IMR-90 (cell line): ENCODE measurements around the gene SF3A2. TPM values are rescaled to one million over a fixed set of nuclear protein-coding genes. Genes with fewer than 3 reads are reported as not detected.

Experiments
- ATAC-seq: fragments of 200-7000 bp; cut with Tn5 transposase; 2 replicates; pipeline ENCODE4 v1.9.1; 2020; ENCODE audit warnings: low read depth, mild to moderate bottlenecking, moderate library complexity
- BruUV-seq: library from RNA; stranded (reverse); fragments of 400-500 nt; replicated peaks from 2 replicates; lab custom pipeline; 2021; lab: Mats Ljungman, UMichigan
- CTCF ChIA-PET: fragments of 300-600 bp; formaldehyde crosslinking; extraction: SDS; loops from one replicate; lab custom pipeline; 2021; ENCODE audit warnings: antibody characterized with exemption; lab: Yijun Ruan, JAX
- POLR2A ChIA-PET: fragments of 300-600 bp; sonication (Branson Sonifier 250); formaldehyde crosslinking; loops from one replicate; lab custom pipeline; 2022; ENCODE audit warnings: antibody characterized with exemption; ENCODE audit not compliant: unreplicated experiment; lab: Charles Lee
- DNase-seq: peaks from one replicate; pipeline ENCODE4 v3.0.0; 2013
- H2AFZ ChIP-seq: replicated peaks from 2 replicates; pipeline ENCODE3; 2013; ENCODE audit warnings: low read length, mild to moderate bottlenecking; ENCODE audit not compliant: poor library complexity
- H2AK5ac ChIP-seq: 2 replicates; pipeline ENCODE4 v1.6.1; 2013; ENCODE audit warnings: low read depth, low read length, inconsistent platforms
- H2AK9ac ChIP-seq: replicated peaks from 2 replicates; pipeline ENCODE3; 2013; ENCODE audit warnings: mild to moderate bottlenecking, low read depth, low read length, moderate library complexity; ENCODE audit not compliant: poor library complexity
- H2BK120ac ChIP-seq: 2 replicates; pipeline ENCODE4 v1.6.1; 2013; ENCODE audit warnings: low read depth, low read length, inconsistent platforms
- H2BK15ac ChIP-seq: 3 replicates; pipeline ENCODE4 v1.6.1; 2013; ENCODE audit warnings: low read depth, low read length, inconsistent platforms
- H2BK20ac ChIP-seq: 2 replicates; pipeline ENCODE4 v1.6.1; 2013; ENCODE audit warnings: low read depth, mild to moderate bottlenecking, inconsistent platforms, low read length, moderate library complexity
- H2BK5ac ChIP-seq: 2 replicates; pipeline ENCODE4 v1.6.1; 2013; ENCODE audit warnings: mild to moderate bottlenecking, low read depth, low read length, inconsistent platforms; ENCODE audit not compliant: poor library complexity, severe bottlenecking
- H3K14ac ChIP-seq: replicated peaks from 2 replicates; pipeline ENCODE4 v1.6.1; 2013; ENCODE audit warnings: low read depth, low read length, inconsistent platforms
- H3K18ac ChIP-seq: 2 replicates; pipeline ENCODE4 v1.6.1; 2013; ENCODE audit warnings: low read depth, low read length, control low read depth
- H3K23ac ChIP-seq: 2 replicates; pipeline ENCODE4 v1.6.1; 2013; ENCODE audit warnings: low read depth, low read length, inconsistent platforms
- H3K27ac ChIP-seq: 2 replicates; pipeline ENCODE4 v1.5.1; 2013; ENCODE audit warnings: mild to moderate bottlenecking, control low read depth, low read length; ENCODE audit not compliant: insufficient read depth
- H3K27me3 ChIP-seq: 2 replicates; pipeline ENCODE4 v1.6.1; 2013; ENCODE audit warnings: low read length; ENCODE audit not compliant: control insufficient read depth, insufficient read depth
- H3K36me3 ChIP-seq: 2 replicates; pipeline ENCODE4 v1.6.1; 2013; ENCODE audit warnings: low read length, mixed read lengths; ENCODE audit not compliant: control insufficient read depth, insufficient read depth
- H3K4ac ChIP-seq: 2 replicates; pipeline ENCODE4 v1.6.1; 2013; ENCODE audit warnings: low read depth, low read length, inconsistent platforms
- H3K4me1 ChIP-seq: 2 replicates; pipeline ENCODE4 v1.6.1; 2013; ENCODE audit warnings: low read length, mixed read lengths; ENCODE audit not compliant: control insufficient read depth, insufficient read depth
- H3K4me2 ChIP-seq: 2 replicates; pipeline ENCODE4 v1.6.1; 2013; ENCODE audit warnings: low read depth, mild to moderate bottlenecking, control low read depth, low read length, moderate library complexity
- H3K4me3 ChIP-seq: 2 replicates; pipeline ENCODE4 v1.5.1; 2013; ENCODE audit warnings: low read depth, mild to moderate bottlenecking, control low read depth, low read length, moderate library complexity; ENCODE audit not compliant: insufficient read depth
- H3K56ac ChIP-seq: 2 replicates; pipeline ENCODE4 v1.6.1; 2013; ENCODE audit warnings: low read length, inconsistent platforms; ENCODE audit not compliant: insufficient read depth; ENCODE audit errors: extremely low read depth
- H3K79me1 ChIP-seq, 2 experiments: 2 replicates each; pipeline ENCODE4 v1.6.1; 2013; ENCODE audit warnings: low read length in 2 of 2, inconsistent platforms in 1 of 2, low read depth in 1 of 2
- H3K9ac ChIP-seq: 2 replicates; pipeline ENCODE4 v1.6.1; 2013; ENCODE audit warnings: low read depth, low read length, control low read depth
- H3K9me1 ChIP-seq: 2 replicates; pipeline ENCODE4 v1.6.1; 2013; ENCODE audit warnings: low read length, inconsistent platforms; ENCODE audit not compliant: insufficient read depth
- H3K9me3 ChIP-seq: 2 replicates; pipeline ENCODE4 v1.6.1; 2013; ENCODE audit warnings: low read length; ENCODE audit not compliant: control insufficient read depth, insufficient read depth
- H4K20me1 ChIP-seq: 2 replicates; pipeline ENCODE4 v1.6.1; 2013; ENCODE audit warnings: low read length, inconsistent platforms; ENCODE audit not compliant: insufficient read depth
- H4K5ac ChIP-seq: 2 replicates; pipeline ENCODE4 v1.6.1; 2013; ENCODE audit warnings: mild to moderate bottlenecking, low read depth, low read length, control low read depth
- H4K8ac ChIP-seq, 2 experiments: 2 replicates each; pipeline ENCODE4 v1.6.1; 2013; ENCODE audit warnings: low read depth in 2 of 2, low read length in 2 of 2, control low read depth in 1 of 2, inconsistent platforms in 1 of 2
- H4K91ac ChIP-seq: 2 replicates; pipeline ENCODE4 v1.6.1; 2013; ENCODE audit warnings: low read depth, low read length, inconsistent platforms; ENCODE audit not compliant: insufficient read depth
- BHLHE40 ChIP-seq: fragments of 150-350 bp; IDR thresholded peaks from 2 replicates; pipeline ENCODE4 v1.6.1; 2016; ENCODE audit warnings: mild to moderate bottlenecking, low read depth, low read length
- CEBPB ChIP-seq: IDR thresholded peaks from 2 replicates; pipeline ENCODE4 v1.6.1; 2012; ENCODE audit warnings: low read depth, low read length, improper control_type of control experiment
- CHD1 ChIP-seq: IDR thresholded peaks from 2 replicates; pipeline ENCODE4 v1.6.1; 2012; ENCODE audit warnings: low read depth, low read length, improper control_type of control experiment
- ELK1 ChIP-seq: fragments of 150-350 bp; IDR thresholded peaks from 2 replicates; pipeline ENCODE4 v1.6.1; 2016; ENCODE audit warnings: low read depth, mild to moderate bottlenecking, low read length, moderate library complexity, borderline replicate concordance
- FOS ChIP-seq: fragments of 150-350 bp; IDR thresholded peaks from 2 replicates; pipeline ENCODE4 v1.6.1; 2016; ENCODE audit warnings: low read depth, low read length
- MAFK ChIP-seq: IDR thresholded peaks from 2 replicates; pipeline ENCODE4 v1.6.1; 2012; ENCODE audit warnings: low read depth, low read length, improper control_type of control experiment
- MXI1 ChIP-seq: IDR thresholded peaks from 2 replicates; pipeline ENCODE4 v1.6.1; 2012; ENCODE audit warnings: low read depth, mild to moderate bottlenecking, low read length, moderate library complexity, borderline replicate concordance
- NFE2L2 ChIP-seq: fragments of 150-350 bp; IDR thresholded peaks from 2 replicates; pipeline ENCODE4 v1.6.1; 2016; ENCODE audit warnings: low read depth, mild to moderate bottlenecking, low read length
- RAD21 ChIP-seq: IDR thresholded peaks from 2 replicates; pipeline ENCODE4 v1.6.1; 2012; ENCODE audit warnings: low read length, improper control_type of control experiment
- WGBS, 2 experiments: methylation state at CpG; one replicate each; pipeline versions ENCODE4 v1.1.5 to v1.1.7; 2013; ENCODE audit warnings: missing lambda C conversion rate in 2 of 2; ENCODE audit not compliant: insufficient read length in 1 of 2; ENCODE audit errors: extremely low coverage in 2 of 2; 5-methylcytosine and 5-hydroxymethylcytosine counted together
- dilution Hi-C: fragments of 300-500 bp; cut with HindIII; formaldehyde crosslinking; loops from one replicate; pipeline ENCODE4 v1.14.3; 2018; ENCODE audit warnings: low sequenced_read_pairs; ENCODE audit not compliant: unreplicated experiment
- in situ Hi-C: fragments of 300-500 bp; cut with MboI; formaldehyde crosslinking; loops from 3 replicates; pipeline ENCODE4 v1.14.3; 2019; ENCODE audit warnings: low sequenced_read_pairs, inconsistent platforms, mixed read lengths
- intact Hi-C: fragments of 100-400 bp; cut with micrococcal nuclease; formaldehyde crosslinking; loops from 2 replicates; pipeline ENCODE4 v1.10.0; 2022
- polyA plus RNA-seq, 3 experiments: library from polyadenylated mRNA; depleted of rRNA; stranded (reverse); fragments of >200 nt; gene quantifications; 2 replicates each; pipeline ENCODE4 v1.2.3, GENCODE V29; 2012; ENCODE audit warnings: low replicate concordance in 1 of 3
- total RNA-seq: library from RNA; depleted of rRNA; stranded (reverse); fragments of >200 nt; gene quantifications from 2 replicates; pipeline ENCODE4 v1.2.3, GENCODE V29; 2012
- TF ChIP-seq, protein P1 (sequence below): fragments of 150-350 bp; IDR thresholded peaks from 2 replicates; pipeline ENCODE4 v1.6.1; 2017; ENCODE audit warnings: mild to moderate bottlenecking, antibody characterized with exemption, low read length, low read depth

Gene SF3A2
- total and polyA plus RNA-seq, 2 of the 4 experiments (the other 2 are of a cell fraction), result 4.8 to 34.5 TPM

DNA sequence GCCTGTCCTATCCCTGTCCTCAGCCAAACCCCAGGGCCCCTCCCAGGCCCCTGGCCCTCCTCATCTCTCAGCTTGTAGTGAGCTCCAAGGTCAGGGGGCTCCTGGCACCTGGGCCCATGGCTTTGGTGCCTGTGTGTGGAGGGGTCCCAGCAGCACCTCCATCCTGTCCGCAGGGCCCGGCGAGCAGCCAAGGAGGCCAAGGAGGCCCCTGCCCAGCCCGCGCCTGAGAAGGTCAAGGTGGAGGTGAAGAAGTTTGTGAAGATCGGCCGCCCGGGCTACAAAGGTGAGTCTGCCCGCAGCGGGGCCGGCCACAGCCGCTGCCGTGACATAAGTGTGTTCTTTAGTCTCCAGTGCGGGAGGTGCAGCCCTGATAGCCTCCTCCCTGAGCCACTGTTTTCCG is 8.6 kb downstream of the SF3A2 start:
- Histone ChIP-seq H4K8ac (no peak overlapping the region), H3K23ac (no peak overlapping the region), H2AK9ac (no peak overlapping the region), H3K36me3 (peaks cover 57% of the 10 kb centered on the region), H2AFZ (no peak overlapping the region), H3K18ac (no peak overlapping the region), H3K14ac (no peak overlapping the region), H2BK15ac (no peak overlapping the region), H2BK5ac (no peak overlapping the region), H4K20me1 (peaks cover 82% of the 10 kb centered on the region), H4K91ac (no peak overlapping the region), H3K4me2 (no peak overlapping the region), H3K4me3 (no peak overlapping the region), H3K9me1 (peaks cover 6% of the 10 kb centered on the region), H3K4ac (no peak overlapping the region), H3K27me3 (peaks cover 3% of the 10 kb centered on the region; the same call in 1 of the 2 replicates), H2BK20ac (no peak overlapping the region), H3K79me1 (peaks cover 4 to 46% of the 10 kb centered on the region in 2 experiments; a peak in 2 of 4 replicates), H4K5ac (no peak overlapping the region), H3K9me3 (no peaks in the 10 kb centered on the region), H3K56ac (no peak overlapping the region), H3K27ac (no peak overlapping the region), H2BK120ac (no peak overlapping the region), H2AK5ac (no peak overlapping the region), H3K9ac (no peak overlapping the region), H3K4me1 (peaks cover 8% of the 10 kb centered on the region; the same call in 1 of the 2 replicates)
- BruUV-seq, result no TSS peak
- no peak for ATAC-seq
- in situ Hi-C loops, result no loop called here
- DNase-seq, result no peak
- TF ChIP-seq CEBPB, result no peak
- no peak for TF ChIP-seq ELK1
- TF ChIP-seq BHLHE40, result no peak
- TF ChIP-seq, protein P1, sequence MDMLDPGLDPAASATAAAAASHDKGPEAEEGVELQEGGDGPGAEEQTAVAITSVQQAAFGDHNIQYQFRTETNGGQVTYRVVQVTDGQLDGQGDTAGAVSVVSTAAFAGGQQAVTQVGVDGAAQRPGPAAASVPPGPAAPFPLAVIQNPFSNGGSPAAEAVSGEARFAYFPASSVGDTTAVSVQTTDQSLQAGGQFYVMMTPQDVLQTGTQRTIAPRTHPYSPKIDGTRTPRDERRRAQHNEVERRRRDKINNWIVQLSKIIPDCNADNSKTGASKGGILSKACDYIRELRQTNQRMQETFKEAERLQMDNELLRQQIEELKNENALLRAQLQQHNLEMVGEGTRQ, result no peak
- no peak for TF ChIP-seq CHD1
- no peak for TF ChIP-seq NFE2L2
- TF ChIP-seq MXI1, result no peak
- no peak for TF ChIP-seq RAD21
- TF ChIP-seq FOS, result no peak
- no peak for TF ChIP-seq MAFK
- ChIA-PET CTCF (no interaction called here), POLR2A (no interaction called here)
- intact Hi-C loops, result no loop called here
- dilution Hi-C loops, result no loop called here
- 88% methylated on average over 6 of the region's 15 CpGs; no CpG with 5 or more reads in 1 of the 2 experiments for WGBS, 2 experiments
